Hematopoietic multipotent progenitor cell treated with erythropoietin and hydrocortisone succinate and interleukin-3 and kit ligand, for 4 days (in vitro differentiated cells): Measurements from ENCODE around the gene LNPEP.
"Not testable (repeated sequence)": the region's sequence is repeated elsewhere in the genome, so short reads cannot be mapped to it uniquely, and the experiment has no call there.

Source experiments
- DNase-seq: peaks from one replicate; pipeline ENCODE4 v3.0.0-alpha.2; 2015

Gene LNPEP

GRCh38 chr5:96930589-96930988 lies 5.3 kb upstream of the LNPEP start:
- DNase-seq = no peak

DNA sequence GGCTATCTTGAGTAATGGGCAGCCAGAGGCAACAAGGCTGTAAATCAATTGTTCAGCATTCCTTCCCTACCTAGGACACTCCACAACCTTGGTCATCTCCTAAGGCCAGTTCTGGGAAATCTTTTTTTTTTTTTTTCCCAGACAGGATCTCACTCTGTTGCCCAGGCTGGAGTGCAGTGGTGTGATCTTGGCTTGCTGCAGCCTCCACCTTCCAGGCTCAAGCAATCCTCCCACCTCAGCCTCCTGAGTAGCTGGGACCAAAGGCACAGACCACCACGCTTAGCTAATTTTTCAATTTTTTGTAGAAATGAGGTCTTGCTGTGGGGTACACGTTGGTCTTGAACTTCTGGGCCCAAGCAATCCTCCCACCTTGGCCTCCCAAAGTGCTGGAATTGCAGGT lies 4.8 kb upstream of the LNPEP start:
- DNase-seq = not testable (repeated sequence)

DNA sequence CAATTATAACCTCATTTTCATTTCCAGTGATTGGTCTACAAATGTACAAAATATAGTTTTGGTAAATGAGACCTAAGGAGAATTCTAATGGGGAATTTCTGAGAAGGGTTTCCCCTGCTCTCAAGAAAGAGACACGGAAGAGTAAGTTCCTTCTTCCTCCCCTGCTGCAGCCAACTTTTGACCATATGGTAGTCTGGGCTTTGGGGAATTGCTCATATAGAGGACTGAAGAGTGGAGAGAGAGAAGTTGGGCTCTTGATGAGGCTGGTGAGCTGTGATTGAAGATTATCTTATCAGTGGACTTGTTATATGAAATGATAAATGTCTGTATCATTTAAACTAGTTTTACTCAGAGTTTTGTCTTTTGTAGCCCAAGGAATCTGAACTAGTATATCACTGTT lies 4.3 kb upstream of the LNPEP start:
- DNase-seq = peak; percentile 51

GRCh38 chr5:96932026-96932425 lies 3.9 kb upstream of the LNPEP start:
- no peak for DNase-seq

- DNase-seq = peak; percentile 62
Observed at GRCh38 chr5:96933764-96934707, 1.8 kb upstream of the LNPEP start.

DNA sequence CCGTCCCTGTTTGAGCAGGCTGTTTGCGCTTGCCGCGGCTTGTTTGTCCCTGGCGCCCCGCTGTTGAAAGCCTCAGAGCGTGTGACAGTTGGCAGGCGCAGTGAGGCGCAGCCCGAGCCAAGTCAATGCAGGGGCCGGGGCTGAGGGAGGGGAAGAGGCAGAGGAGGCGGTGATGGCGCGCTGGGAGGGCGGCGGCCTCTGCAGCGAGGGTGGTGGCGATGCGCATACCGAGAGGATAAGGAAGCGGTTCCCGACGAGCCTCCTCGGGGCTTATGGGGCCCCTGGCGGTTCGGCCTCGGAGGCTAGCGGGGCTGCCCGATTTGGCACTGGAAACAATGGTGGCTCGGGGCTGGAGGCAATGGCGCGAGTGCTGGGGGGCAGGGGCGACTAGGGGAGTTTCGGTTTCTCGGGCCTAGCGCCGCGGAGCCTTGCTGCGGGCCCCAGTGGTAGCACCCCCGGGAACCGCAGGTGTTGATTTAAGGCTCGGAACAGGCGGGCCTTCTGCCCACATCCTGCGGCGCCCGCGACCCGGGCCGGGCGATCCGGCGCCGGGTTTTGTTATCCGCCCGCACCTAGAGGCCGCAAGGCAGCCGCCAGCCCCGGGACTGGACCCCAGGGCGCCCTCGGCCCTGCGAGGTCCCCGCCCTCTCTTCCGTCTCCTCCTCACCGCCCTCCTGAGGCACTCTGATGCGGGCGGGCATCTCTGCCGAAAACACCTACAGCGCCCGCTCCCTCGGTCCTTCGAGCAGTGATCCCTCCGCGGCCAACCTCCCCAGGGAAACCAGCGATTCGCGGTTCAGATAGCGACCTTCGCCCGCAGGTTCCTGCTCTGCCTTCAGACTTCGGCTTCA lies 947 bp upstream of the LNPEP start:
- peak; percentile 98 for DNase-seq

- DNase-seq = peak; percentile 74
Observed at GRCh38 chr5:96936431-96937320, 796 bp downstream of the LNPEP start.

- DNase-seq = no peak
Observed at GRCh38 chr5:96940586-96940985, 4.7 kb downstream of the LNPEP start.

DNA sequence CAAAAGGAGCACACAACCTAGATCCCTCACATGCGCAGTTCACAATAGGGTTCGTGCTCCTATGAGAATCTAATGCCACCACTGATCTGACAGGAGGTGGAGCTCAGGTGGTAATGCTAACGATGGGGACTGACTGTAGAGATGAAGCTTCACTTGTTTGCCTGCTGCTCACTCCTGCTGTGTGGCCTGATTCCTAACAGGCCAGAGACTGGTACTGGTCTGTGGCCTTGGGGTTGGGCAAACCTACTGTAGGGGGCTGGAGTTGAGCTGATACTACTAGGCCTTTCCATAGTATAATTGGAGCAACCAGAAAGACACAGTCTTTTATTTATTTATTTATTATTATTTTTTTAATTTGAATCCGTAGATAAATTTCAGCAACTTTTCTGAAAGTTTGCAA lies 5.3 kb downstream of the LNPEP start:
- no peak for DNase-seq

GRCh38 chr5:96942078-96942477 lies 6.2 kb downstream of the LNPEP start:
- DNase-seq = peak; percentile 19

DNA sequence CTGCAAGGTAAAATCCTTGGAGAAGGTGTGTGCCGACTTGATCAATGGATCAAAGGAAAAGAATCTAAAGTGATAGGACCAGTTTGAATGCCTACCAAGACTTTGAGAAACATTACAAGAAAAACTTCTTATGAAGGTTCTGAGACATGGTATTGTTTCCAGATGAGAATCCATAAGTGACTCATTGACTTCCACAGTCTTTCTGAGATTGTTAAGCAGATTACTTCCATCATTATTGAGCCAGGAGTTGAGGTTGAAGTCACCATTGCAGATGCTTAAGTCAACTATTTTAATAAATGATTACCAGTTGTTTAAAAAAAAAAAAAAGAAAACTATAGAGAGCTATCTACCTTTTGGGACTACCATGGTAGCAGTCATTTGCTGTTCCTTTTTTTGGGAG lies 7.0 kb downstream of the LNPEP start:
- DNase-seq = no peak

DNA sequence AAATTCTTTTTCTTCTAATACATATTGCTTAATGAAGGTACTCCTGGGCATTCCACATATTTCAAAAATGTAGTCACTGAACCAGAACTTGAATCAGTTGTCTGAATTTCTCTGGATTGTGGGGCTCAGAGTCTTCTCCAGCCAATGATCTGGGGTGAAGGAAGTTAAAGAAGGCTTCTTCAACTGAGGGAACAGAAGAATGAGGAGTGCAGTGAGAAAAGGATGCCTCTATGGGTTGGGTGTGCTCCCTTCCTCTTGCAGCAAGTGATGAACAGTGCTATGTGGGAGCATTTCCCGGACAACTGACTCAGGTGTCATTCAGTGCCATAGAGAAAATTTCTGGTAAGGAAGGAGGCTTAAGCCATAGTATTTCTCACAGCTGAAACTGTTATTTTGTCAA lies 7.9 kb downstream of the LNPEP start:
- DNase-seq = no peak

- no peak for DNase-seq
Observed at GRCh38 chr5:96945144-96945897, 9.4 kb downstream of the LNPEP start.

- no peak for DNase-seq
Observed at GRCh38 chr5:96946381-96946780, 10.5 kb downstream of the LNPEP start.

GRCh38 chr5:96952118-96952750 lies 16.4 kb downstream of the LNPEP start:
- no peak for DNase-seq

- no peak for DNase-seq
Observed at GRCh38 chr5:96952974-96953730, 17.3 kb downstream of the LNPEP start.

DNA sequence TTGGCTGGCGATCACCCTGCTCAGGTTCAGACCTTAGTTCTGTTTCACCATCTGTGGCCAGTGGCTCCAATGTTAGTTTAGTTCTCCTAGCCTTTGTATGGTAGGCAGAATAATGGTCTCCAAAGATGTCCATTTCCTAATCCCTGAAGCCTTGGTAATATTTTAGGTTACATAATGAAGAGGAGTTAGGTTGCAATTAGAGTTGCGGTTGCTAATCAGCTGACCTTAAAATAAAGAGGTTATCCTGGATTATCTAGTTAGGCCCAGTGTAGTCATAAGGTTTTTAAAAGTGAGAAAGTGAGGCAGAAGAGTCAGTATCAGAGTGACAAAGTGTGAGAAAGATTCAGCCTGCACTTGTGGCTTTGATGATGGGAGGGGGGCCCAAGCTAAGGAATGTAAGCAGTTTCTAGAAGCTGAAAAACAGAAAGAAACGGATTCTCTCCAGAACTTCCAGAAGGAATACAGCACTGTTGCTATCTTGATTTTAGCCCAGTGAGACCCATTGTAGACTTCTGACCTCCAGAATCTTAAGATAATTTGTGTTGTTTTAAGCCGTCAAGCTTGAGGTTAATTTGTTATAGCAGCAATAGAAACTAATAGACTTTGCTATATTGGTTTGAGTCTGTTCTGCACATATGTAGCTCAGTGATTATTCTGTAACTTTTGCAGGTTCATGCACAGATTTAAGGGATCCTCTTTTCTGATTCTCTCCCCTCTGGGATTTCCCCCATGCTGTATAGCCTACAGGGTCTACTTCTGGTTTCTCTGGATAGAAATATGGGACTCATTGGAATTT lies 21.6 kb downstream of the LNPEP start:
- DNase-seq = no peak

GRCh38 chr5:96958977-96959376 lies 23.1 kb downstream of the LNPEP start:
- no peak for DNase-seq

GRCh38 chr5:96961053-96961452 lies 25.2 kb downstream of the LNPEP start:
- peak; percentile 80 for DNase-seq

DNA sequence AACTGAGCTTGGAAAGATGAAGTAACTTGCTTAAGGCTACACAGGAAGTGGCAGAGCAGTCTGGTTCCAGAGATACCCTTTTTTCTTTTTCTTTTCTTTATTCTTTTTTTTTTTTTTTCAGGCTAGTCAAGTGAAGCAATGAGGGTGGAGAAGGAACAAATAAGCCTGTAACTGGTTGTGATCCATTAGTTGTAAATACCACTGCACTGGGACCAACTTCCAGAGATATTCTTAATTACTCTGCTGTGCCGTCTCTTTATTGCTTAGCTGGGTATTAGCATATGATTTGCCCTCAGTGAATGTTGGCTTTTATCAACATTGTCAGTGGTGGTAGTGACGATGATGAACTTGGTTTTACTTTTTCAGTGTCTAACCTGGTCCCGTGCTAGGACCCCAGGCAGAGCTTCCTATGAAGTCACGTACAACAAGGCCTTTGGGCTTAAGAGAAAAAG lies 26.7 kb downstream of the LNPEP start:
- peak; percentile 82 for DNase-seq
